Body of pancreas (tissue), 4 donors: Measurements from ENCODE around the gene PREX1.

ENCODE experiments used
- CTCF ChIP-seq, 7 experiments: fragments of 450-650 bp in 4 of 7; fragments of 200-600 bp in 3 of 7; sonication (generic) in 3 of 7; IDR thresholded peaks; one replicate each; pipeline ENCODE4 v1.5.1; 2016 to 2019; ENCODE audit warnings: antibody characterized with exemption in 7 of 7
- POLR2A ChIP-seq, 3 donors: fragments of 450-650 bp; IDR thresholded peaks; one replicate each; pipeline ENCODE4 v1.6.1; 2016; ENCODE audit warnings: antibody characterized with exemption in 3 of 3, mild to moderate bottlenecking in 2 of 3

GRCh38 chr20:48624315-48625020 is 203.3 kb downstream of the PREX1 start:
- TF ChIP-seq CTCF (IDR thresholded peaks at IDR 0.05) = no peak
- TF ChIP-seq POLR2A (IDR thresholded peaks at IDR 0.05) = no peak
